ENCODE results near the gene SMTNL1. TPM values are rescaled to one million over a fixed set of nuclear protein-coding genes. Genes with fewer than 3 reads are reported as not detected.
"Not testable (repeated sequence)": the region's sequence is repeated elsewhere in the genome, so short reads cannot be mapped to it uniquely, and the experiment has no call there.

SMTNL1 gene
- polyA plus RNA-seq, 1 donor from 2014 or later: 0.14 TPM

- peaks cover 4% of the 10 kb centered on the region for H3K36me3 Mint-ChIP-seq
- no peak overlapping the region for H3K4me3 Mint-ChIP-seq
- peaks cover 0 to 5% (median 0%) of the 10 kb centered on the region in 3 donors for H3K4me1 Mint-ChIP-seq
- no peaks in the 10 kb centered on the region for H3K27me3 Mint-ChIP-seq
- H3K27ac Mint-ChIP-seq: no peak overlapping the region
- H3K9me3 Mint-ChIP-seq: peaks cover 0 to 2% (median 0%) of the 10 kb centered on the region in 3 donors
These were observed 16.3 kb upstream of the SMTNL1 start for GRCh38 chr11:57521116-57521515.

DNA sequence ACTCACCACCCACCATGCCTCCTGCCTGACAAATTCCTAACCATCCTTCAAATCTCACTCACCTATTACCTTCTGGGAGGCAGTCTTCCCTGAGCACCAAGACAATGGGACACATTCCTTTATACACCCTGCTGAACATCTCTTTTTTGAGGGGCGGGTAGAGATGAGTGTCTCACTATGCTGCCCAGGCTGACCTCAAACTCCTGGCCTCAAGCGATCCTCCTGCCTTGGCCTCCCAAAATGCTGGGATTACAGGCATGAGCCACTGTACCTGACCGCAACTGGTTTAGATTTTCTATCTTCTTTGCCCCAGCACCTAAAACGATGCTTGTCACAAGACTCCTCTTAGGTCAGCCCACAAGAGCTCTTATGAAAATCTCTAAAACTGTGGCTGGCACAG is 14.0 kb upstream of the SMTNL1 start:
- Mint-ChIP-seq H3K4me3 (no peak overlapping the region), H3K4me1 (peaks cover 0 to 3% (median 0%) of the 10 kb centered on the region in 3 donors)

GRCh38 chr11:57527056-57527631 is 10.3 kb upstream of the SMTNL1 start:
- no peaks in the 10 kb centered on the region for H3K27me3 Mint-ChIP-seq
- peak overlapping the region in 1 of 4 donors; percentile 60 for H3K4me3 Mint-ChIP-seq
- peaks cover 5% of the 10 kb centered on the region for H3K36me3 Mint-ChIP-seq
- H3K9me3 Mint-ChIP-seq: no peaks in the 10 kb centered on the region
- H3K27ac Mint-ChIP-seq: peak overlapping the region in 1 of 3 donors; percentile 44
- peaks cover 10 to 18% (median 14%) of the 10 kb centered on the region in 3 donors for H3K4me1 Mint-ChIP-seq

More for the DNA sequence above, 14.0 kb upstream of the SMTNL1 start:
- H3K9me3 Mint-ChIP-seq: peaks cover 0 to 2% (median 0%) of the 10 kb centered on the region in 3 donors
- H3K27me3 Mint-ChIP-seq: no peaks in the 10 kb centered on the region
- peaks cover 5% of the 10 kb centered on the region for H3K36me3 Mint-ChIP-seq
- no peak overlapping the region for H3K27ac Mint-ChIP-seq

DNA sequence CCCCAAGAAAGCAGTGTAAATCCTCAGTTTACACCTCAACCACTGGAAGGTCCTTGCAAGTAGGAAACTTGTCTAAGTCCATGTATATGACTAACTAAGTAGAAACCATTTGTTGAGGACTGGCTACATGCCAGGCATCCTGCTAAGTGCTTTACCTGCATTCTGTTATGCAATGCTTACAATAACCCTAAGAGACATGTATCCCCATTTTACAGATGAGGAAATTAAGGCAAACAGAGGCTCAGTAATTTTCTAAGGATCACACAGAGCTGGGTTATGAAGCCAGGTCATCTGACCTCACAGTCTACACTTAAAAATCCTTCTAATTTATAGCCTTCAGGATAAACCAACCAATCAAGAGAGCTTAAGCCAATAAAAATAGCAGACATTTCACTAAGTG is 8.4 kb upstream of the SMTNL1 start:
- Mint-ChIP-seq H3K4me1 (peaks cover 10 to 18% (median 14%) of the 10 kb centered on the region in 3 donors), H3K9me3 (no peaks in the 10 kb centered on the region), H3K36me3 (peaks cover 5% of the 10 kb centered on the region), H3K27ac (no peak overlapping the region), H3K27me3 (no peaks in the 10 kb centered on the region), H3K4me3 (peak overlapping the region in 2 of 4 donors; percentile 12 to 93)

DNA sequence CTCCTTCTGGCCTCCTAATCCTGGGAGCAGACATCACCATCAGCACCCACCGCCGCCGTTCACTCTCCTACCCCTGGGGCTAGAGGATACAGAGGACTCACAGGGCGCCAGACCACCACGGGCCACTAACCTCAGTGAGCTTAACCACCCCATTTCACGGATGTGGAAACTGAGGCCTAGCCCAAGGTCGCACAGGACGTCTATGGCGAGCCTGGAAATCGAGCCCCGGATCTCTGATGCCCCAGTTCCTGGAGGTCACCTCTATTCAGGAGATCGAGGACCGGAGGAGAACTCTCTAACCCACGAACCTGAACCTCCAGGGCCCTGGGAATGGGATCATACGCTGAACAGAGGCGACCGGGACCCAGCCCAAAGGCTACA is 7.2 kb upstream of the SMTNL1 start:
- Mint-ChIP-seq H3K4me1 (peaks cover 10 to 18% (median 14%) of the 10 kb centered on the region in 3 donors), H3K9me3 (no peaks in the 10 kb centered on the region), H3K27me3 (no peaks in the 10 kb centered on the region), H3K27ac (peak overlapping the region; percentile 90 to 96 (median 95)), H3K4me3 (peak overlapping the region; percentile 87 to 98 (median 95)), H3K36me3 (peaks cover 1% of the 10 kb centered on the region)

GRCh38 chr11:57530596-57531507 is 6.5 kb upstream of the SMTNL1 start, which contains the start of gene TIMM10:
Gene TIMM10 (minus strand): TSS chr11:57530754. CDS start chr11:57530189, 565 bp downstream.
- peak within 1 kb of the TSS; percentile 87 to 98 (median 95) for H3K4me3 Mint-ChIP-seq
- H3K36me3 Mint-ChIP-seq: peaks cover 1% of the 10 kb centered on the region
- H3K9me3 Mint-ChIP-seq: no peaks in the 10 kb centered on the region
- H3K27ac Mint-ChIP-seq: peak within 1 kb of the TSS; percentile 90 to 96 (median 95)
- H3K27me3 Mint-ChIP-seq: no peaks in the 10 kb centered on the region
- peaks cover 10 to 18% (median 14%) of the 10 kb centered on the region in 3 donors for H3K4me1 Mint-ChIP-seq

- H3K9me3 Mint-ChIP-seq, H3K27me3 Mint-ChIP-seq, H3K36me3 Mint-ChIP-seq: not testable (repeated sequence)
- peak overlapping the region in 1 of 4 donors; percentile 25 for H3K4me3 Mint-ChIP-seq
- peak overlapping the region in 1 of 3 donors; percentile 43 for H3K27ac Mint-ChIP-seq
- peaks cover 8 to 16% (median 10%) of the 10 kb centered on the region in 3 donors for H3K4me1 Mint-ChIP-seq
These were observed 2.9 kb upstream of the SMTNL1 start for GRCh38 chr11:57534449-57534848.

GRCh38 chr11:57539342-57539741 is 1.9 kb downstream of the SMTNL1 start:
- no peak overlapping the region for H3K4me3 Mint-ChIP-seq
- peaks cover 3% of the 10 kb centered on the region for H3K36me3 Mint-ChIP-seq
- H3K9me3 Mint-ChIP-seq: no peaks in the 10 kb centered on the region
- H3K27ac Mint-ChIP-seq: no peak overlapping the region
- peaks cover 0 to 1% (median 0%) of the 10 kb centered on the region in 3 donors for H3K4me1 Mint-ChIP-seq
- no peaks in the 10 kb centered on the region for H3K27me3 Mint-ChIP-seq

- H3K27me3 Mint-ChIP-seq: no peaks in the 10 kb centered on the region
- H3K4me3 Mint-ChIP-seq: no peak overlapping the region
- peaks cover 2% of the 10 kb centered on the region for H3K36me3 Mint-ChIP-seq
- H3K27ac Mint-ChIP-seq: no peak overlapping the region
- no peaks in the 10 kb centered on the region for H3K9me3 Mint-ChIP-seq
- H3K4me1 Mint-ChIP-seq: peaks cover 0 to 1% (median 0%) of the 10 kb centered on the region in 3 donors
These were observed 3.8 kb downstream of the SMTNL1 start for GRCh38 chr11:57541169-57541568.

- H3K27me3 Mint-ChIP-seq: no peaks in the 10 kb centered on the region
- peaks cover under 1 to 5% (median 5%) of the 10 kb centered on the region in 3 donors for H3K4me1 Mint-ChIP-seq
- no peak overlapping the region for H3K4me3 Mint-ChIP-seq
- no peaks in the 10 kb centered on the region for H3K36me3 Mint-ChIP-seq
- H3K9me3 Mint-ChIP-seq: no peaks in the 10 kb centered on the region
- H3K27ac Mint-ChIP-seq: no peak overlapping the region
These were observed 5.2 kb downstream of the SMTNL1 start for GRCh38 chr11:57542582-57542981.

DNA sequence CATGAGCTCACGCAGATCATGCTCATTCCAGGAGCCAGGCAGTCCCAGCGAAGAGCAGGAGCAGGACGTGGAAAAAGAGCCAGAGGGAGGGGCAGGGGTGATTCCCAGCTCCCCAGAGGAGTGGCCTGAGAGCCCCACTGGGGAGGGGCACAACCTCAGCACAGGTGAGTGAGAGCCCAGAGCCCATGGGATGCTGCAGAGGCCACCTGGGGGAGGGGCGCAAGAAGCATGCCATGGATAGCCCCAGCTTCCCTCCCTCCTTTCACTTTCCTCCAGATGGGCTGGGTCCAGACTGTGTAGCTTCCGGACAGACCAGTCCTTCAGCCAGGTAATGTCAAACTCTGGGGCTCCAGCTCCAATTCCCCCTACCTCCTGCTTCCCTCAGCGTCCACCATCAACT is 6.2 kb downstream of the SMTNL1 start:
- Mint-ChIP-seq H3K27ac (peak overlapping the region in 1 of 3 donors; percentile 39), H3K4me3 (no peak overlapping the region), H3K9me3 (no peaks in the 10 kb centered on the region), H3K4me1 (peaks cover 7 to 12% (median 10%) of the 10 kb centered on the region in 3 donors), H3K36me3 (no peaks in the 10 kb centered on the region), H3K27me3 (no peaks in the 10 kb centered on the region)

DNA sequence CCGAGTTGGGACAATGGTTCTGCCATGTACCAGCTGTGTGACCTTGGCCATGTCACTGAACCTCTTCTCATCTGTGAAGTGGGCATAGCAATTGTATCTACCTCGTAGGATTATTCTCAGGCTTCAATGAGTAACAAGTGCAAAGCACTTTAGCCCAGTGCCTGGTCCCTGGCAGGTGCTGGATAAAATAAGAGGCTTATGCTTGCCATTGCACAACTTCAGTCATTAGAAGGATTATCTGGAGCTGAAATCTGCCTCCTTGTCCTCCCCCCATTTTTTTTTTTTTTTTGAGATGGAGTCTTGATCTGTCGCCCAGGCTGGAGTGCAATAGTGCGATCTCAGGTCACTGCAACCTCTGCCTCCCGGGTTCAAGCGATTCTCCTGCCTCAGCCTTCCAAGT is 7.2 kb downstream of the SMTNL1 start:
- Mint-ChIP-seq H3K27me3 (no peaks in the 10 kb centered on the region), H3K9me3 (no peaks in the 10 kb centered on the region), H3K36me3 (no peaks in the 10 kb centered on the region), H3K4me1 (peaks cover 7 to 14% (median 12%) of the 10 kb centered on the region in 3 donors), H3K4me3 (no peak overlapping the region), H3K27ac (no peak overlapping the region)

DNA sequence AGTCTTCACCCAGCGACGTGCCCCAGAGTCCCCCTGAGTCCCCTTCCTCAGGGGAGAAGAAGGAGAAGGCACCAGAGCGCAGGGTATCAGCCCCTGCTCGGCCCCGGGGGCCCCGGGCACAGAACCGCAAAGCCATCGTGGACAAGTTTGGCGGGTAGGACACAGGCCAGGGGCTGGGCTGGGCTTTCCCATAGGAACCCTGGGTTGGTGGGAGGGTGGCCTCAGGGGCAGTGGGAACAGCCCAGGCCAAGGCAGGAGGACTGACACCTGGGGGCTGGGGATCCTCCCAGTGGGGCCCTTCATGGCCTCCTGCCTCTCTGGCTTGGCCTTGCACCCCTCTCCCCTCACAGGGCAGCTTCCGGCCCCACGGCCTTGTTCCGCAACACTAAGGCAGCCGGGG is 8.5 kb downstream of the SMTNL1 start:
- Mint-ChIP-seq H3K4me1 (peaks cover 7 to 15% (median 14%) of the 10 kb centered on the region in 3 donors), H3K36me3 (peaks cover 2% of the 10 kb centered on the region), H3K9me3 (no peaks in the 10 kb centered on the region), H3K27me3 (no peaks in the 10 kb centered on the region), H3K4me3 (peak overlapping the region in 1 of 4 donors; percentile 70), H3K27ac (no peak overlapping the region)

DNA sequence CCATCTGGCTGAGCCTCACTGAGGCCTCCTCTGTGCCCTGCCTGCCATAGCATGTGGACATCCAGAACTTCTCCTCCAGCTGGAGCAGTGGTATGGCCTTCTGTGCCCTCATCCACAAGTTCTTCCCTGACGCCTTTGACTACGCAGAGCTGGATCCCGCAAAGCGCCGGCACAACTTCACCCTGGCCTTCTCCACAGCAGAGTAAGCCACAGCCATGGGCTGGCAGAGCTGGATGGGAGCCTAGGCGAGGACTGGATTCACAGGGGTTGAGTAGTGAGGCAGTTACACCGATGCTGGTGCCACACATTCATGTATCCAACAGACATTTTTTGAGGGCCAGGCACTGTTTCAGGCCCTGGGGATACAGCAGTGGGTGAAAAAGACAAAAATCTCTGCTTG is 9.1 kb downstream of the SMTNL1 start:
- peaks cover 2% of the 10 kb centered on the region for H3K36me3 Mint-ChIP-seq
- H3K4me1 Mint-ChIP-seq: peaks cover 7 to 15% (median 14%) of the 10 kb centered on the region in 3 donors
- no peaks in the 10 kb centered on the region for H3K9me3 Mint-ChIP-seq
- H3K27ac Mint-ChIP-seq: peak overlapping the region; percentile 16 to 71 (median 35)
- H3K4me3 Mint-ChIP-seq: no peak overlapping the region
- no peaks in the 10 kb centered on the region for H3K27me3 Mint-ChIP-seq

DNA sequence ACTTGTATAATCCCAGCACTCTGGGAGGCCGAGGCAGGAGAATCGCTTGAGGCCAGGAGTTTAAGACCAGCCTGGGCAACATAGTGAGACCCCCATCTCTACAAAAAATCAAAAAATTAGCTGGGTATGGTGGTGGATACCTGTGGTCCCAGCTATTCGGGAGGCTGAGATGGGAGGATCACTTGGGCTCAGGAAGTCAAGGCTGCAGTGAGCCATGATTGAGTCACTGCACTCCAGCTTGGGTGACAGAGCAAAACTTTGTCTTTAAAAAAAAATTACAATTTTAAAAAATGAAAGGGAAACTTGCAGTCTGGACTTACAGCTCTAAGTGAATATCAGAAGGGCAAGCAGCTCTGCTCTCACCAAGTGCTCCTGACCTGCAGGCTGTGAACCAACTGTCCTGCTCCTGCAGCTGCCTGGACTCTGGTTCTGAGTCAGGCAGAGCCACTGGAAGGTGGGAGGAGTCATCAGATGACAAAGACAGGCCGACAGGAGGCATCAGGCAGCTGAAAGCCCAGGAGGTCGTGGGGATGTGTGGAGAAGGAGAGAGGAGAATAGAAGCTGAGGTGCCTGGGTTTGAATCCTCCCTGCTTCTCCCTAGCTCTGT is 9.6 kb downstream of the SMTNL1 start:
- Mint-ChIP-seq H3K27me3 (no peaks in the 10 kb centered on the region), H3K9me3 (no peaks in the 10 kb centered on the region), H3K4me3 (no peak overlapping the region), H3K36me3 (peaks cover 2% of the 10 kb centered on the region), H3K4me1 (peaks cover 7 to 15% (median 14%) of the 10 kb centered on the region in 3 donors), H3K27ac (peak overlapping the region; percentile 74 to 94 (median 84))

Data from IgD-negative memory B cell (primary cell).